Astrocyte (in vitro differentiated cells and primary cell): ENCODE data around the gene APOM.

Experiments
- EZH2 ChIP-seq: IDR thresholded peaks from 2 replicates; pipeline ENCODE4 v1.6.1; 2012; ENCODE audit warnings: mild to moderate bottlenecking, low read length, inconsistent platforms; ENCODE audit not compliant: insufficient read depth
- TF ChIP-seq, protein P1 (sequence below): IDR thresholded peaks from 2 replicates; pipeline ENCODE4 v1.5.1; 2011; ENCODE audit warnings: low read depth, mild to moderate bottlenecking, inconsistent platforms, low read length, moderate library complexity; ENCODE audit not compliant: insufficient read depth

DNA sequence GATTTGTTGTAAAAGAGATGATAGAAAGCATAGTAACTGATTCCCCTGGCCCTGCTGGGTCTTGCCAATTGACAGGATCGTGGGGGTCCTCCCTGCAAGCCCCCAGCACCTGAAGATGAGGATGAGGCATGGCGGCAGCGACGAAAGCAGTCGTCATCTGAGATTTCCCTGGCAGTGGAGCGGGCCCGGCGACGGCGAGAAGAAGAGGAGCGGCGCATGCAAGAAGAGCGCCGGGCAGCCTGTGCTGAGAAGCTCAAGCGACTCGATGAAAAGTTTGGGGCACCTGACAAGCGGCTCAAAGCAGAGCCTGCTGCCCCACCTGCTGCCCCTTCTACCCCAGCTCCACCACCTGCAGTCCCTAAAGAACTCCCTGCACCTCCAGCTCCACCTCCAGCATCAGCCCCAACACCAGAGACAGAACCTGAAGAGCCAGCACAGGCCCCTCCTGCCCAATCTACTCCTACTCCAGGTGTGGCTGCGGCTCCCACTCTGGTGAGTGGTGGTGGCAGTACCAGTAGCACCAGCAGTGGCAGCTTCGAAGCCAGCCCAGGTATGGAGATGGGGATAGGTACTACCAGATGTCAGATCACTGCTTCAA lies 27.9 kb upstream of the APOM start:
- TF ChIP-seq, protein P1, sequence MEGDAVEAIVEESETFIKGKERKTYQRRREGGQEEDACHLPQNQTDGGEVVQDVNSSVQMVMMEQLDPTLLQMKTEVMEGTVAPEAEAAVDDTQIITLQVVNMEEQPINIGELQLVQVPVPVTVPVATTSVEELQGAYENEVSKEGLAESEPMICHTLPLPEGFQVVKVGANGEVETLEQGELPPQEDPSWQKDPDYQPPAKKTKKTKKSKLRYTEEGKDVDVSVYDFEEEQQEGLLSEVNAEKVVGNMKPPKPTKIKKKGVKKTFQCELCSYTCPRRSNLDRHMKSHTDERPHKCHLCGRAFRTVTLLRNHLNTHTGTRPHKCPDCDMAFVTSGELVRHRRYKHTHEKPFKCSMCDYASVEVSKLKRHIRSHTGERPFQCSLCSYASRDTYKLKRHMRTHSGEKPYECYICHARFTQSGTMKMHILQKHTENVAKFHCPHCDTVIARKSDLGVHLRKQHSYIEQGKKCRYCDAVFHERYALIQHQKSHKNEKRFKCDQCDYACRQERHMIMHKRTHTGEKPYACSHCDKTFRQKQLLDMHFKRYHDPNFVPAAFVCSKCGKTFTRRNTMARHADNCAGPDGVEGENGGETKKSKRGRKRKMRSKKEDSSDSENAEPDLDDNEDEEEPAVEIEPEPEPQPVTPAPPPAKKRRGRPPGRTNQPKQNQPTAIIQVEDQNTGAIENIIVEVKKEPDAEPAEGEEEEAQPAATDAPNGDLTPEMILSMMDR = no peak
- no peak for TF ChIP-seq EZH2
